LNCaP clone FGC (cell line): ENCODE results near the gene VPS36.
"Not testable (repeated sequence)": the region's sequence is repeated elsewhere in the genome, so short reads cannot be mapped to it uniquely, and the experiment has no call there.

ENCODE experiments used
- DNase-seq: peaks from one replicate; pipeline ENCODE4 v3.0.0-alpha.2; 2011; ENCODE audit warnings: low read depth
- H3K4me3 ChIP-seq: 2 replicates; pipeline ENCODE4 v1.5.1; 2011; ENCODE audit warnings: mild to moderate bottlenecking, low read depth, low read length, control low read depth
- CTCF ChIP-seq: IDR thresholded peaks from 2 replicates; pipeline ENCODE4 v1.5.1; 2012; ENCODE audit warnings: mild to moderate bottlenecking; ENCODE audit not compliant: control insufficient read depth, insufficient read depth; ENCODE audit errors: extremely low read depth

The VPS36 gene

GRCh38 chr13:52450012-52450792 lies at the start of gene VPS36:
TSS of gene VPS36 (minus strand) at chr13:52450634. CDS start at chr13:52450594, 40 bp downstream.
- DNase-seq: no peak
- TF ChIP-seq CTCF: peak; percentile 99
- H3K4me3 ChIP-seq: peak within 1 kb of the TSS; percentile 60

- DNase-seq, H3K4me3 ChIP-seq: not testable (repeated sequence)
These were observed 47.5 kb upstream of the VPS36 start for GRCh38 chr13:52497979-52498378.

GRCh38 chr13:52494241-52494640 lies 43.8 kb upstream of the VPS36 start:
- H3K4me3 ChIP-seq: not testable (repeated sequence)

GRCh38 chr13:52491015-52491414 lies 40.6 kb upstream of the VPS36 start:
- DNase-seq, H3K4me3 ChIP-seq: not testable (repeated sequence)

More at GRCh38 chr13:52494241-52494640, 43.8 kb upstream of the VPS36 start:
- DNase-seq: not testable (repeated sequence)

GRCh38 chr13:52488763-52489162 lies 38.3 kb upstream of the VPS36 start:
- not testable (repeated sequence) for H3K4me3 ChIP-seq, DNase-seq

- not testable (repeated sequence) for H3K4me3 ChIP-seq, DNase-seq
These were observed 36.6 kb upstream of the VPS36 start for GRCh38 chr13:52487078-52487477.

GRCh38 chr13:52480677-52481428 lies 30.4 kb upstream of the VPS36 start:
- not testable (repeated sequence) for DNase-seq, H3K4me3 ChIP-seq

- not testable (repeated sequence) for DNase-seq
These were observed 18.1 kb upstream of the VPS36 start for GRCh38 chr13:52468487-52468886.

GRCh38 chr13:52463526-52463925 lies 13.1 kb upstream of the VPS36 start:
- H3K4me3 ChIP-seq: no peak overlapping the region

More at GRCh38 chr13:52468487-52468886, 18.1 kb upstream of the VPS36 start:
- H3K4me3 ChIP-seq: not testable (repeated sequence)

GRCh38 chr13:52461265-52461664 lies 10.8 kb upstream of the VPS36 start:
- H3K4me3 ChIP-seq: no peak overlapping the region
- no peak for TF ChIP-seq CTCF
- no peak for DNase-seq

More at GRCh38 chr13:52463526-52463925, 13.1 kb upstream of the VPS36 start:
- TF ChIP-seq CTCF: no peak
- no peak for DNase-seq
